HG03064 (cell line): ENCODE data around the gene USP44.

ENCODE experiments used
- ATAC-seq: cut with Tn5 transposase; IDR thresholded peaks from one replicate; pipeline ENCODE4 v1.9.1; 2021; ENCODE audit warnings: low read depth; ENCODE audit not compliant: unreplicated experiment

USP44 gene

DNA sequence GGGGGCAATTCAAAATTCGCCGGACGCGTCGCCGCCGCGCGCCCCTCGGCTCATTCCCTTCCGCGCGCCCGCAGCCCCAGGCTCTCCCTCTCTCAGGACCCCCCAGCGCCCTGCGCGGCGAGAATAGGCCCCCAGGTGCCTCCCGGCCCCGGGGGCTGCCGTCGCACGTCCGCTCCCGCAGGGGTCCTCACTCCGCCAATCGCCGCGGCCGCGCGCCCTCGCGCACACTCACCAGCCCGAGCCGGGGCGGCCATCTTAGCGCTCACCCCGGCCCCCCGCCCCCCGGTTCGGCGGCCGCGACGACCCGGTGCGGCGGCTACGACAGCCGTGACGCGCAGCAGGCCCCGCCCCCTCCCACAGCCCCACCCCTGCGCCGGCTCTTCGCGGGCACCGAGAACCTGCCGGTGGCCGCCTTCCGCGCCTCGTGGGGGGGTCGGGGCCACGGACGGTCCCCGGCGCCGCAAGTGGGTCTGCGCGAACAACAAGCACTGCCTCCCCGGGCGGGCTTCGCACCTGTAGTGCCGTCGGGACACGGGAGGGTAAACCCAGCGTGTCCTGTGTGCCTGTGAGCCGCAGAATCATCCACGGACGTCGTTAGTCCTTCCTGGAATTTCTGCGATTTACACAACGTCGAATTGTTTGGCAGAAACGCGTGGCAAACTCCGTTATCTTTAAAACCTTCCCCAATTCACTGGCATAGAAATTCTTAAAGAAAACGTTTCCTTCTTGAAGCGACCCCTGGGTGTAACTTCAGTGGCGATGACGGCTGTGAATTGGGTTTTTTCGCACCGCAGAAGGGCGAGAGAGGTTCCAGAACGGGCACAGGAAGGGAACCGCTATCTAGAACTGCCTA, 2.5 kb downstream of the USP44 start:
- ATAC-seq, result no peak

DNA sequence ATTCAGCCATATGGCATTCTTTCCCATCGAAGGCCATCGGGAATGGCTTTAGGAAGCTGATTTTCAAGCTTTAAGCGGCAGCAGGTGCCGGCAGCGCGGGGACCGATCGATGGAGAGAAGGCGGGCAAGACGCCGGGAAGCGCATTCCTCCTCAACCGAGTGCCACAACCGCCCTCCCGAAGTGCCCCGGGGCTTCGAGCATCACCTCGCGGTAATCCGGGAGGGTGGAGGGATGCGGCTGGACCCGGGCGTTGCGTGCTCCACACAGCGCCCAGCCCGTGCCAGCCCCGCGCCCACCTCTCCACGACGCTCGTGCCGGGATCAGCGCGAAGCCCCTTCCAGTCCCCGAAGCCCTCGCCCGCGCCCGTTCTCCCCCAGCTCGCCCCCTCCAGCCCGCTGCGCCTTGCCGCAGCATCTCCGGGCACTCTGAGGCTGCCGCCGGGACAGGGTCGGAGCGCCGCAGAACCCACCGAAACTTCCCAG, 3.2 kb downstream of the USP44 start:
- ATAC-seq, result no peak

DNA sequence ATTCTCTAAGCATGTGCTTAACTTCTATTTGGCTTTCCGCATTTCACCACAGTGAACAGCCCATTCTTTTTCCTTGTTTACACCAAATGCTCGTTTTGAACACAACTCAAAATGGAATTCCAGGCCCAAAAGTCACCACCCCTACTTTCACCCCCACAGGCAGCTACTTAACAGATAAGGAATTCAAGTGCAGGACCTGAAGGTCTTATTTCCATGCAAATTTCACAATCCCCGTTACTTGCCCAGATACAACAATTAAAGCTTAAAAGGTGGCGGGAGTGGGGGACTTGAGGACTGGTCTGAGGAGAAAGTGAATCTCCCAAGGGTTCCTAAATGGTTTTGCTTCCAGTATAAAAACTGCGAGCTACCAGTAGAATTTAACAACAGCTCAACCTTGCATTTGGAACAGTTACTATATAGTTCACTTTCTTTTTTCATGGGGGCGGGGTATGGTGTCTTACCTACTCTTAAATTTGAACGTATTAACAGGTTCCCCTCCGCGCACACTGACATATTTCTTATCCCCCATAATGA, 3.7 kb downstream of the USP44 start:
- no peak for ATAC-seq

DNA sequence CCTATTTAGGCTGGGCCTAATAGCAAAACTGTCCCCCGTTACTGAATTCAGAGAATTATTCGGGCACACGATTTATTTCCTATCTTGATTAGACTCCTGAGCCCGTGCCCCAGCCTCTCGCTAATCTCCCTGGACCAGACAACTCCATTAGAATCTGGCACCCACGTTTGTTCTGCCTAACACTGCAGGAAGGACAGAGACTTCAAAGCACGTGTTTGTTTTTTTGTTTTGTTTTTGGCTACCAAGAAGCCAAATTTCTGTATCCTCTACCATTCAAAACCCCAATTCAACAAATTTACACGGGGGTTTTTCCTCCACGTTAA, 4.8 kb downstream of the USP44 start:
- ATAC-seq, result no peak

DNA sequence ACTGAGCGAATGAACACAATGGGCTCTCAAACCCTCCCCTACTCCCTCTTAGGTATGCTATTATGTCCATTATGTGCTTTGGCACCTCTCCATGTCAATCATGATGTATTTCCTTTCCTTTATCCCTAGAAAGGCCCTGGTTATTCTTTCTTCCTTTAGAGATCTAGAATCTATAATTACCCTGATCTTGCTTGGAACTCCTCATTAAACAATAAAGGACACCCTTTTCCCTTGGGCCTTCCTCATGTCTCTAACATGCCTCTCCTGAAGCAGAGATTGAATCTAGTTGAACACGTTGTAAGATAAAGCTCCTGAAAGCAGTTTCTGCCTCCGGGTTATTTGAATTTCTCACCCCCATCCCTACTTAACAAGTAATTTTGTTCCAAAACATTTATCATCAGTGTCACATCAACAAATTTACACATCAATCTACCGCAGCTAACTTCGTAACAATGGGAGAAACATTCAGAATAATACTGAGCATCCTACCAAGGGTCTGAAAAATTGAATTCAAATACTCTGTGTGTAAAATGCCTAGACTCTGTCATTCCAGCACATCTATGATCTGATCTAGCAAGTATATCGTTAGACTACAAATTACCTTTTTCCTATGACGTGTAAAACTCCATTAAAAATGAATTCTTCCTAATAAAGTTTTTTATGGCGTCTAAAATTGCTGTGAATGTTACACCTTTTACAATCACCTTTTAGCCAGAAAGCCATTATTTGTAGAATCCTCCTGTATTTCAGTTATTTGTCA, 5.4 kb downstream of the USP44 start:
- ATAC-seq, result no peak

DNA sequence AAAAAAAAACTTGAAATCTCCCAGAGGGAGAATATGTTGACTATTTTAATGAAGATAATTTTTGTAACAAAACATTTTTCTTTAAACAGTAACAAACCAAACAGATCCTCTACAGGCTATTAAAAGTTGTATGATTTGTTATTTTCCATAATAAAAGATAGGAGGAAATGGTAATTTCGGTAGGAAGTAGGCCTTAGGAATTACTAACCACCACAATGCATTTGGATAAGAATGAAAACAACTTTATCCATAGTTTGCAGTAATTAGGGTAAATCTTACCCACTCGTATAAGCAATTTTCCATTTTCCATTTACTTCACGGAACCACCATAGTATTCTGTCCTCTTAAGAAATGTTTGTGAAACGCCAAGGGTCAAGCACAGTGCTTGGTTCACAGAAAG, 6.0 kb downstream of the USP44 start:
- ATAC-seq, result no peak

DNA sequence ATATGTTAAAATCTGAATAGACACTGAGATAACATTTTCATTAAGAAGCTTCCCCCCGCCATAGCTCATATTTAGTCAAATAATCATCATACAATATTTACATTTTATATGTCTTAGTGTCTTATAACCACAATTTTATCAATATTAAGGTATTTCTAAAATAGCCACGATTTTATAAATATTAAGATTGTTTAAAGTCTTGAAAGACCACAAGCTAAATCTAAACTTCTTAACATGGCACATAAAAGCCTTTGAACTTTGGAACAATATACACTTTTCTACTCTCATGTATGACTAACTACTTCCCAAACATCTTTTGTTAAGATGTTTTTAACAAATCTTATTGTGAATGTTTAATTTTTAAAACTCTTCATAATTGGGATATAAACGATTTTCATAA, 6.5 kb downstream of the USP44 start:
- no peak for ATAC-seq

DNA sequence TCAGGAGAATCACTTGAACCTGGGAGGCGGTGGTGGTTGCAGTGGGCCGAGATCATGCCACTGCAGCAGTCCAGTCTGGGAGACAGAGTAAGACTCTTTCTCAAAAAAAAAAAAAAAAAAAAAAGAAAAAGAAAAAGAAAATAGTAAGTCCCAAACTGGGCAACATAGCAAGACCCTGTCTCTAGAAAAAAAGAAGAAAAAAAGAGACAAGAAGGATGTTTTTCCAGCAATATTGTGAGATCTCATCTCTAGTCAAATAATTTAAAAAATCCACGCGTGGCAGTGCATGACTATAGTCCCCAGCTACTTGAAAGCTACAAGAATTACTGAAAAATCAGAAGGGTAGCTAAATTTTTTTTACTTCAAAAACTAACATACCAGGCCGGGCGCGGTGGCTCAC, 8.0 kb downstream of the USP44 start:
- no peak for ATAC-seq

DNA sequence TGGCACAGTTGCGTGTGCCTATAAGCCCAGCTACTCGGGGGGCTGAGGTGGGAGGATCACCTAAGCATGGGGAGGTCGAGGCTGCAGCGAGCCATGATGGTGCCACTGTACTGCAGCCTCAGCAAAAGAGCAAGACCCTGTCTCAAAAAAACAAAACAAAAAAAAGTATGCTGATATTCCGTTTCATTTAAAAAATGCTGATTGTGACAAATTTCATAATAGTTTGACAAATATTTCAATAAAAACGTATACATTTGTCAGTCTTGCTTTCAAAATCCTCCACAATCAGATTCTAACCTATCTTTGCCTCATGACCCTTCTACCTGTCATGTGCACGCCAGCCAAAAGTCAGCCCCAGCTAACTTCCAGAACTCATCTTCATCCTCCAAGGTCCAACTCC, 9.8 kb downstream of the USP44 start:
- no peak for ATAC-seq

DNA sequence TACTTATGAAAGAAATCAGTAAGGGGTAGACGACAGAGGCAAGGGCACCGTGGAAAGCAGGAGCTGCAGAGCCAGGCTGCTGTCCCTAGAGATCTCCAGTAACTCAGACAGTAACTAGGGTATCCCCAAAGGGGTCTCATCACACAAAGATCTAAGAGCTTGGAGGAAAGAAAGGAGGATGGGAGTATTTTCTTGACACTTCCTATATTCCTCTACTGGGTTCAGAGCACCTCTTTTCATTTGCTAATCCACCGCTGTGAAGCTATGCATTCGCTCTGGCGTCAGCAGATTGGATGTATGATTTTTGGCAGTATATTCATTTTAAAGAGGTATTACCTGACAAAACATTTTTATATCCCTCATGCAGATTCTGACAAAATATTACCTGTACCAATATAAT, 12.6 kb downstream of the USP44 start:
- no peak for ATAC-seq

DNA sequence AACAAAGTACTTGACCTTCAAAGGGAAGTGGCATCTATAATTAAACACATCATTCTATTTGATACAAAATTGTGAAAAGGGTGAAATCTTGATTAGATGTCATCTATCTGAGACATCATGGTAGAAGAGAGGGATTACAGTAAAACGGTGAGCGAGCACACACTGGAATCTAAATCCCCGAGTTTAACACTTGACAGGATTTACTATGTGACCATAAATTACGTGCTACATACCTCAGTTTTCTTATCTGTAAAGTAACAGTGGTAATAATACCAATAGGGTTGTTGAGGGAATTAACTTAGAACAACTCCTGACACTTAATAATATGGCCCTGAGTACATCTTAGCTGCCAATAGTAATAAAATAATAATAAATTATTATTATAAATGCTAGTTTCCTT, 13.3 kb downstream of the USP44 start:
- ATAC-seq, result no peak

DNA sequence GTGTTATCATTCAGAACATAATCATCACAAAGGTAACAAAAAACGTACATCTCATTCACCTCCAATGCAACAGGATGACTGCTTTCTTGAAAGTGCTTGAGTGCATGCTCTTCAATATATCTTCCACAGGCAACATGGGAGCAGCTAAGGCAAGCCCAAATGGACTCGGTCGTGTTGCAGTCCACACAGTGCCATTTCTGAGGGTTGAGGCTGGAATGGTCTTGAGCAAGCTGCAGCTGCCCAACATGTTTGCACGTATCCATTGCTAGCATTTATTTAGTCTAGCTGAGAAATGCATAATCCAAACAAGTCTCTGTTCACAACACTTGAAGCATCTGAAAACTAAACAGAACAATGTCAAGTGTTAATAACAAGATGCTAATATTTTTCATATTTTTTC, 17.3 kb downstream of the USP44 start:
- no peak for ATAC-seq

DNA sequence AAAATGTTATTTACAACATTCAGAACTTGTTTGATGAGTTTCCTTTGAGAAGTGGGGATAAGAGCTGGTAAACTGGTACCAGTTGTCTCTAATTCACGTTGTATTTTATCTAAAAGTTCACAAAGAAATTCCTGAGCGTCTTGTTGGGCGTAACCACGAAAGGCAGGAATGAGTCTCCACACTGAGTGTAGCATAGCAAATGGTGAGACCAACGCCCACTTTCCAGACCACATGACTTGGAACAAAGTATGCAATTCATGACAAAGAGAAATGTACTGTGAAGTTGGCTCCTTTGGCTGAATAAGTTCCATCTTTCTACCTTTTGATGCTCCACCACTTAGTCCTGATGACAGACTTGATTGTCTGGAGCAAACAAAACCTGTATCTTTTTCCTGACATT, 18.4 kb downstream of the USP44 start:
- no peak for ATAC-seq

DNA sequence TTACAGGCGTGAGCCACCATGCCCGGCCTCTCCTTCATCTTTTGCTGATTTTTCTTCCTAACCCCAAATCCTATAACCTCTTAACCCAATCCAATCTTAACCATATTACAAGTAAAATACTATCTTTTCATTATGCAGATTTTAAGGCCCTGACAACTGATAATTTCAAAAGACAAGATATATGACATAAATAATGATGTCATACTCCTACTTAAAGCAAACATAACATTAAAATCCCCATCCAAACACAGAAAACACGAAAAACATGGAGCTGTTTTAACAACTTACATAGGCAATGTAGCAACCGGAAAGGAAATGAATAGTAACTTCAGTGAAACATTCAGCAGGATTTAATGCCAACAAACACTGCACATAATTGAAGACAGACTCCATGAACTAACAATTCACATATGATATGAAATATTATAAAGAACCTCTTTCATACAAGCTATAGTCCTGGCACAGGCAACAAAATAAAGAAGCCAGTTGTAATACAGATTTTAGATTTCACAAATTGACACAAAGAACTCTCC, 21.5 kb downstream of the USP44 start:
- no peak for ATAC-seq

DNA sequence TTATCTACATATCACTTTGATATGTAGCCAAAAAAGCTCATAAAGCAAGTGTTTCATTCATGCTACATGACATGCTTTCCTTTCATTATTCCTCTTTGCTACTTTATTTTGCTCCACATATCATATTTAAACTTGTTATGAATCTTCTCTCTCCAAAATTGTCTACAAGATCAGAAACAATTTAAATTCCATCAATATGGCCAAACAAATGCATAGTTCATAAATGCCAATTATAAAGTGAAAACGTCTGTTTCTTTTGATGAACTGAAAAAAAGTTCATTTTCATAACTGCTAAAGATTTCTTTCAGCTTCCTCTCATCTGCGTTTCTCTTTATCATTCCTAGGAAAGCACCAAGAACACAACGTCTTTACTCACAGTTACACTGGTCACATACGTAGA, 22.8 kb downstream of the USP44 start:
- no peak for ATAC-seq

DNA sequence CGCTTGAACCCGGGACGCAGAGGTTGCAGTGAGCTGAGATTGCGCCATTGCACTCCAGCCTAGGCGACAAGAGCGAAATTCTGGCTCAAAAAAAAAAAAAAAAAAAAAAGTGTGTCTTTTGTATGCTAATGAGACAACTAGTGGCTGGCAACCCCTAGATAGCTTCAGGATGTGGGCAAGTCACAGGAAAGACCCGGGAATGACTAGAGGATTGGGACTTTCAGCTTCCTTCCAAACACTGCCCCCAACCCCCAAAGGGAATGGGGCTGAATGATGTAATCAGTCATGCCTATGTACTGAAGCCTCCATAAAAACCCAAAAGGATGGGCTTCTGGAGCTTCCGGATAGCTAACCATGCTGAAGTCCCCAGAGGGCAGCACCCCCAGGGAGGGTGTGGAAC, 28.6 kb downstream of the USP44 start:
- ATAC-seq, result no peak

DNA sequence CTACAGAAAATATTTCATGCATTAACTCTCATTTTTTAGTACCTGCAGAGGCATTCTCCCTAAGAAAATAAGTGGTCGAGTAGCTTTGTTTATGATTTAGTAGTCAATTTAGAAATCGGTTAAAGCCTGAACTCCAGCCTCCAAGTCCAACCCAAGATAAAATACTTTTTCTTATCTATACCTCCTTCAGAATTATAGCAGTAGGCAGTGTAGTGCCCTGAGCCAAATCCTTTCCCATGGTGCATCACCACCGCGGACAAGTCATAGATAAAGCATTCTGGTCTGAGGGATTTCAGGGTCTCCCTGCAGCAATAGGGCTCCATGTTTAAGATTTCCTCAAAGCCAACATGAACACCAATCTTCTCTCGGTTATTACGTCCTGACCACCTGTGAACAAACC, 30.5 kb downstream of the USP44 start:
- no peak for ATAC-seq

DNA sequence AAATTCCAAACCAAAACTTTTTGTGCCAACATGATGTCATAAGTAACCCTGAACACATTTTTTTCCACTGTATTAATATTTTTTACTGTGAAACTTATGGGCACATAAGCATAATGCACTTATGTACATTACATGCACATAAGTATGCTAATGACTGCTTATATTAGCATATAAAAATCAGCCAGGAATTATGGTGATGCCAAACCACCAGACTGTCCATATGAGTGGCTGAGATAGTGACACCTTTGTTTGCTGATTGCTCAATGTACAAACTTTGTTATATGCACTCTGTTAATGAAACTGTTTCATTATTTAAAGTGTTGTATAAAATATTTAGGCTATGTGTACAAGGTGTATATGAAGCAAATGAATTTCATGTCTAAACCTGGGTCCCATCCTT, 32.3 kb downstream of the USP44 start:
- ATAC-seq, result no peak

DNA sequence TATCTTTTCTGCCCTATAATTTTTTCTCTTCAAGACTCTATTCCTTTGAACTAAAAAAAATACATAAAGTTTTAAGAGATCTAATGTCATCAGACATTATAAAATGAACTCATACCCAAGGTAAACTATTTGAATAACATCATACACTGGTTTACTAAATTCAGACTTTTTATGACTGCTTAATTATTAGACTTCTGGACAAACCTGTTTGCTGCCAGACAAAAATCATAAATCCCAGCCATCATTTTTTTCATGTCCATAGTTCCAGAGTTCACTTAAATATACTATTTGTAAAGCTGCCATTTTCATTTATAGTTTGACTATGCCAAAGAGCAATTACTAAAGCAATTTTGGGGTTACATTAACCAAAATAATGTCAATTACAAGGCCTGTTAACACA, 34.0 kb downstream of the USP44 start:
- no peak for ATAC-seq

DNA sequence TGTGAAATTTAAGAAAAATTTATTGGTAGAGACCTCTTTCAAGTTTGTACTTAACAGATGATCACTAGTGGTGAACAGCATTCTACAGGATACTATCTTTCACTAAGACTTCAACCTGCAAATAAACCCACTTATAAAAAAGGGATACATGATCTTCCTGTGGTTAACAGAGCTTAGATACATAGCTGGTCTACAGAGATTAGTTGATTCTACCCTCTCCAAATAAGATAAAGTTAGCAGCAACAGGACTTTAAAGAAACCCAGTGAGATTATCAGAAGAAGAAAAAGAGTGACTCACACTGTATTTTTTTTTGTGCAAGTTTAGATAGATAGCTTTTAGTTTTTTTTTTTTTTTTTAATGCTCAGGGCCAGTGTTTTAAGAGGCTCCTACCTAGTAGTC, 34.5 kb downstream of the USP44 start:
- no peak for ATAC-seq

DNA sequence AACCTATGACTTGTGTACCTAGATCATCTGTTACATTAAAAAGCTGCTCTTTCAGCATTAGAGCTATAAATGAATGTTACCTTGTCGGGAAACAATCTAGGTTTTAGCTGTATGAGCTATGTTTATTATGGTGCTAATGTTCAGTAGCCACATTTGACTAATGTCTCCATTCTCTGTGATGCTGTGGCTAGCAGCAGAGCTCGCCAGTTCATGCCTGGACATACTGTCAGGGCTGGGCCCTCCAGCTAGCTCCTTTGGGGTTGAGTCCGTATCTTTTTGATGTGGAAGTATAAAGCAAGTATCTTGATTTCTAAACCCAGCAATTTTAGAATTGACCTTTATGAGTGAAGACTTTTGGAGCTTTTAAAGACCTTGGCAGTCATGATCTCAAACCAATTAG, 36.1 kb downstream of the USP44 start:
- ATAC-seq, result no peak

DNA sequence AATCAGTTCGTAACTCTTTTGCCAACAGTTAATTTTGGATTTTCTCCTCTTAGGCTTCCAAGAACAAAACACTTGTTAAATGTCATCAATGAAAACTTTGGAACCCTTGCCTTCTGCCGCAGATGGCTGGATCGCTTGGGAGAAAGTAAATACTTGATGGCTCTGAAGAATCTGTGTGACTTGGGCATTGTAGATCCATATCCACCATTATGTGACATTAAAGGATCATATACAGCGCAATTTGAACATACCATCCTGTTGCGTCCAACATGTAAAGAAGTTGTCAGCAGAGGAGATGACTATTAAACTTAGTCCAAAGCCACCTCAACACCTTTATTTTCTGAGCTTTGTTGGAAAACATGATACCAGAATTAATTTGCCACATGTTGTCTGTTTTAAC, 37.7 kb downstream of the USP44 start:
- no peak for ATAC-seq
